Astrocyte (in vitro differentiated cells and primary cell): ENCODE measurements around the gene MOV10L1. TPM values are rescaled to one million over a fixed set of nuclear protein-coding genes. Genes with fewer than 3 reads are reported as not detected.

Experiments
- DNase-seq: peaks from one replicate; pipeline ENCODE4 v3.0.0-alpha.2; 2010; ENCODE audit warnings: low read depth
- FAIRE-seq: peaks from 2 replicates; lab custom pipeline; 2011; peaks lifted over from hg19 to GRCh38; lab: Jason Lieb, UNC
- H2AFZ ChIP-seq: 2 replicates; pipeline ENCODE4 v1.6.0; 2012; ENCODE audit warnings: low read depth, low read length, inconsistent platforms
- H3K27ac ChIP-seq: 2 replicates; pipeline ENCODE4 v1.5.1; 2011; ENCODE audit warnings: low read depth, low read length, inconsistent platforms
- H3K27me3 ChIP-seq: 2 replicates; pipeline ENCODE4 v1.6.0; 2011; ENCODE audit warnings: low read length, inconsistent platforms; ENCODE audit not compliant: insufficient read depth
- H3K36me3 ChIP-seq: 2 replicates; pipeline ENCODE4 v1.5.1; 2011; ENCODE audit warnings: low read length, inconsistent platforms; ENCODE audit not compliant: insufficient read depth
- H3K4me1 ChIP-seq: 2 replicates; pipeline ENCODE4 v1.5.1; 2011; ENCODE audit warnings: low read length, inconsistent platforms; ENCODE audit not compliant: insufficient read depth
- H3K4me2 ChIP-seq: 2 replicates; pipeline ENCODE4 v1.6.0; 2012; ENCODE audit warnings: low read length, inconsistent platforms
- H3K4me3 ChIP-seq: 2 replicates; pipeline ENCODE4 v1.5.1; 2011; ENCODE audit warnings: low read depth, mild to moderate bottlenecking, low read length, inconsistent platforms; ENCODE audit not compliant: insufficient read depth
- H3K79me2 ChIP-seq: 2 replicates; pipeline ENCODE4 v1.6.0; 2012; ENCODE audit warnings: mild to moderate bottlenecking, low read length, inconsistent platforms; ENCODE audit not compliant: insufficient read depth
- H3K9ac ChIP-seq: 2 replicates; pipeline ENCODE4 v1.6.0; 2012; ENCODE audit warnings: mild to moderate bottlenecking, low read length, inconsistent platforms
- H3K9me3 ChIP-seq: 2 replicates; pipeline ENCODE4 v1.5.1; 2012; ENCODE audit warnings: low read depth, mild to moderate bottlenecking, low read length, inconsistent platforms; ENCODE audit not compliant: insufficient read depth
- H4K20me1 ChIP-seq: 2 replicates; pipeline ENCODE4 v1.6.0; 2012; ENCODE audit warnings: low read length, inconsistent platforms; ENCODE audit not compliant: insufficient read depth
- H3K27ac Mint-ChIP-seq: one replicate; pipeline ENCODE4 v1.8.0; 2021; ENCODE audit warnings: mild to moderate bottlenecking, mixed read lengths; ENCODE audit not compliant: unreplicated experiment
- H3K27me3 Mint-ChIP-seq: one replicate; pipeline ENCODE4 v1.8.0; 2021; ENCODE audit warnings: low read depth, mixed read lengths; ENCODE audit not compliant: unreplicated experiment
- H3K36me3 Mint-ChIP-seq: one replicate; pipeline ENCODE4 v1.8.0; 2021; ENCODE audit warnings: low read depth, mixed read lengths; ENCODE audit not compliant: unreplicated experiment
- H3K4me1 Mint-ChIP-seq: one replicate; pipeline ENCODE4 v1.8.0; 2021; ENCODE audit warnings: low read depth, mixed read lengths; ENCODE audit not compliant: unreplicated experiment
- H3K4me3 Mint-ChIP-seq: one replicate; pipeline ENCODE4 v1.8.0; 2021; ENCODE audit warnings: mild to moderate bottlenecking, moderate library complexity, mixed read lengths; ENCODE audit not compliant: unreplicated experiment
- H3K9me3 Mint-ChIP-seq: one replicate; pipeline ENCODE4 v1.8.0; 2021; ENCODE audit warnings: mild to moderate bottlenecking, mixed read lengths; ENCODE audit not compliant: unreplicated experiment
- EZH2 ChIP-seq: IDR thresholded peaks from 2 replicates; pipeline ENCODE4 v1.6.1; 2012; ENCODE audit warnings: mild to moderate bottlenecking, low read length, inconsistent platforms; ENCODE audit not compliant: insufficient read depth
- total RNA-seq: library from RNA; stranded (reverse); gene quantifications from 2 replicates; pipeline ENCODE4 v1.2.1, GENCODE V29; 2021
- TF ChIP-seq, protein P1 (sequence below): IDR thresholded peaks from 2 replicates; pipeline ENCODE4 v1.5.1; 2011; ENCODE audit warnings: low read depth, mild to moderate bottlenecking, inconsistent platforms, low read length, moderate library complexity; ENCODE audit not compliant: insufficient read depth

MOV10L1 gene
- total RNA-seq, 1 donor from 2014 or later = 0.61 TPM

DNA sequence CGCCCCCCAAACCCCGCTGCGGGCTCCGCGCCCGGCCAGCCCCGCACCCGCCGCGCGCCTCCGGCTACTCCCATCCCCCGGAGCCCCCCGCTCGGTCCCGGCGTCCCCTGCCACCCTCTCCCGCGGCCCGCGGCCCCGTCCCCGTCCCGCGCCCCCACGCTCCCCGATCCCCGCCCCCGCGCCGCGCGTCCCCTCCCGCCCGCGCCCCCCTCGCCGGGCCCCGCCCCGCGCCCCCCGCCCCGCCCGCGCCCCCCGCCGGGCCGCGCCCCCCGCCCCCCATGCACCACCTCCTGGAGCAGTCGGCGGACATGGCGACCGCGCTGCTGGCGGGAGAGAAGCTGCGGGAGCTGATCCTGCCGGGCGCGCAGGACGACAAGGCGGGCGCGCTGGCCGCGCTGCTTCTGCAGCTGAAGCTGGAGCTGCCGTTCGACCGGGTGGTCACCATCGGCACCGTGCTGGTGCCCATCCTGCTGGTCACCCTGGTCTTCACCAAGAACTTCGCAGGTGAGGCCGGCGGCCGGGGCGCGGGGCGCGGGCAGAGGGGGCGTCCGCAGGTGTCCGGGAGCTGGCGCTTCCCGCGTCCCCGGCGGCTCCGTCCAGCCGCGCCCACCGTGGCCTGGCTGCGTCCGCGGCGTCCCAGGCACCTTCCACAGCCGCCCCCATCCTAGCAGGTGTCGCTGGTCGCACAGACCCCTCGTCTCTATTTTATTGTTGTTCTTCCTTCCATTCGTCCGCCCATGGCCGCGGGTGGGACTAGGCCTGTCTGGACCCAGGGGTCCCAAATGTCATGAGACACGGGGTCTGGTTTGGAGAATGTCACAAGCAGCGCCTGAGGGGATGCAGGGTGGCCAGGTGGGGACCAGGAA is 80.9 kb downstream of the MOV10L1 start, which contains the start of gene PANX2:
Gene PANX2 (plus strand): TSS at position 279 of the 866 bp plus-strand sequence. CDS start 0 bp downstream, at position 279.
- Histone ChIP-seq H3K4me3 (peak within 1 kb of the TSS; percentile 48), H3K79me2 (no peaks in the 10 kb centered on the region), H3K4me2 (peak within 1 kb of the TSS; percentile 76), H3K36me3 (no peaks in the 10 kb centered on the region), H3K9me3 (no peaks in the 10 kb centered on the region), H3K4me1 (no peaks in the 10 kb centered on the region), H3K27ac (no peak within 1 kb of the TSS), H3K9ac (no peak within 1 kb of the TSS), H3K27me3 (peaks cover 8% of the 10 kb centered on the region), H2AFZ (peak within 1 kb of the TSS; percentile 71), H4K20me1 (no peaks in the 10 kb centered on the region)
- TF ChIP-seq EZH2 = peak; percentile 28
- TF ChIP-seq, protein P1, sequence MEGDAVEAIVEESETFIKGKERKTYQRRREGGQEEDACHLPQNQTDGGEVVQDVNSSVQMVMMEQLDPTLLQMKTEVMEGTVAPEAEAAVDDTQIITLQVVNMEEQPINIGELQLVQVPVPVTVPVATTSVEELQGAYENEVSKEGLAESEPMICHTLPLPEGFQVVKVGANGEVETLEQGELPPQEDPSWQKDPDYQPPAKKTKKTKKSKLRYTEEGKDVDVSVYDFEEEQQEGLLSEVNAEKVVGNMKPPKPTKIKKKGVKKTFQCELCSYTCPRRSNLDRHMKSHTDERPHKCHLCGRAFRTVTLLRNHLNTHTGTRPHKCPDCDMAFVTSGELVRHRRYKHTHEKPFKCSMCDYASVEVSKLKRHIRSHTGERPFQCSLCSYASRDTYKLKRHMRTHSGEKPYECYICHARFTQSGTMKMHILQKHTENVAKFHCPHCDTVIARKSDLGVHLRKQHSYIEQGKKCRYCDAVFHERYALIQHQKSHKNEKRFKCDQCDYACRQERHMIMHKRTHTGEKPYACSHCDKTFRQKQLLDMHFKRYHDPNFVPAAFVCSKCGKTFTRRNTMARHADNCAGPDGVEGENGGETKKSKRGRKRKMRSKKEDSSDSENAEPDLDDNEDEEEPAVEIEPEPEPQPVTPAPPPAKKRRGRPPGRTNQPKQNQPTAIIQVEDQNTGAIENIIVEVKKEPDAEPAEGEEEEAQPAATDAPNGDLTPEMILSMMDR = no peak
- H3K9me3 Mint-ChIP-seq = no peaks in the 10 kb centered on the region
- no peaks in the 10 kb centered on the region for H3K4me1 Mint-ChIP-seq
- H3K4me3 Mint-ChIP-seq = peak within 1 kb of the TSS; percentile 83
- FAIRE-seq = no peak
- peaks cover 19% of the 10 kb centered on the region for H3K27me3 Mint-ChIP-seq
- no peaks in the 10 kb centered on the region for H3K36me3 Mint-ChIP-seq
- no peak for DNase-seq
- H3K27ac Mint-ChIP-seq = peak within 1 kb of the TSS; percentile 34

GRCh38 chr22:50171319-50171964 is 81.6 kb downstream of the MOV10L1 start:
- Histone ChIP-seq H3K4me3 (no peak overlapping the region), H3K27me3 (peaks cover 8% of the 10 kb centered on the region), H3K4me2 (peak overlapping the region; percentile 76), H3K9ac (no peak overlapping the region), H2AFZ (no peak overlapping the region), H3K4me1 (no peaks in the 10 kb centered on the region), H3K27ac (no peak overlapping the region), H3K9me3 (no peaks in the 10 kb centered on the region), H3K36me3 (no peaks in the 10 kb centered on the region), H3K79me2 (no peaks in the 10 kb centered on the region), H4K20me1 (no peaks in the 10 kb centered on the region)
- Mint-ChIP-seq H3K9me3 (no peaks in the 10 kb centered on the region), H3K27me3 (peaks cover 23% of the 10 kb centered on the region), H3K27ac (no peak overlapping the region), H3K36me3 (no peaks in the 10 kb centered on the region), H3K4me1 (no peaks in the 10 kb centered on the region), H3K4me3 (peak overlapping the region; percentile 83)
- TF ChIP-seq EZH2 = no peak
- TF ChIP-seq, protein P1 = no peak
- no peak for DNase-seq
- FAIRE-seq = no peak
